ENCODE data around the gene ASTN2.

DNA sequence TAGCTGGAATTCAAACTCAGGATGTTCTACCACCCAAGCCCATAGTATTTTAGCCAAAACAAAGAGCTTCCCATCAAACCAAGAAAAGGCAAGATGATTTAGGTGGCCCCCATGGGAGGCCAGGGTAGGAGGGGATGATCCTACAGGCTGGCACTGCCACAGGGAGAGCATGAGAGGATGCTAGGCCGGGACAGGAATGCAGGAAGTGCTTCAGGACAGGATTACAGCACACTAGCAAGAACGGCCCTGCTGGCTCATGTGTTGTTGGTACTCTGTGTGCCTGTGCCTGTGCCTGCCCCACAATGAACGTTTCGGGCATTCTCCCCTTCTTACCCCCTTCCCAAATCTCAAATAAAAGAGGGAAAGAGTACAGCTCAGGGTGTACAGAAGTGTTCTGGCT is 838.5 kb downstream of the ASTN2 start:
- TF ChIP-seq CTCF (IDR thresholded peaks at IDR 0.05) (no peak), POLR2A (IDR thresholded peaks at IDR 0.05) (no peak), EP300 (IDR thresholded peaks at IDR 0.05) (no peak), POLR2AphosphoS5 (IDR thresholded peaks at IDR 0.05) (no peak)

All from sigmoid colon (tissue), 4 donors.